NCI-H510A (cell line): ENCODE data around the gene DMBT1.

Source experiments
- DNase-seq: peaks from one replicate; lab custom pipeline; 2025; lab: John Stamatoyannopoulos, UW

DMBT1 gene

DNA sequence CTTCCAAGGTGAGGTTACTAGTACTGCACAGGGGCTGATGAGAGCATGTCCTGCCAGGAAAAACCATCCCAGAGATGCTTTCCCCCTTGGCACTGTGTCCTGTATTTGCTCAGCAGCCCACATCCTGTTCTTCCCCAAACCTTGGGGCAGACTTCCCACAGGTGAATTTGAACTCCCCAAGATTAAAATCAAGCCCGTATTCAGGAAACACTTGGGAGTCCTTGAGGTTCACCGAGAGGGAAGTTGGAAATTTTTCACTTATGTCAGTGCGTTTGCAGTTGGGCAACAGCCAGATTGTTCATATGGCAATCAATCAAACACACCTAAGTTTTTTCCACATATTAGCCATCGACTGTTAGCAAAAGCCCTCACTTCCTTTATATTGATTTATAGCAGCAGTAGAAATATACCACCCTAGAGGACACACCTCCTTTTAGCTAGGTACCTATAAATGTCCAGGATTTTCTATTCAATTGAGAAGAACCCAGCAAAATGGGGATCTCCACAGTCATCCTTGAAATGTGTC, at the start of gene DMBT1:
Gene DMBT1 (plus strand): TSS at position 476 of the 526 bp plus-strand sequence. CDS start 17 bp downstream, at position 493.
- DNase-seq, result no peak

DNA sequence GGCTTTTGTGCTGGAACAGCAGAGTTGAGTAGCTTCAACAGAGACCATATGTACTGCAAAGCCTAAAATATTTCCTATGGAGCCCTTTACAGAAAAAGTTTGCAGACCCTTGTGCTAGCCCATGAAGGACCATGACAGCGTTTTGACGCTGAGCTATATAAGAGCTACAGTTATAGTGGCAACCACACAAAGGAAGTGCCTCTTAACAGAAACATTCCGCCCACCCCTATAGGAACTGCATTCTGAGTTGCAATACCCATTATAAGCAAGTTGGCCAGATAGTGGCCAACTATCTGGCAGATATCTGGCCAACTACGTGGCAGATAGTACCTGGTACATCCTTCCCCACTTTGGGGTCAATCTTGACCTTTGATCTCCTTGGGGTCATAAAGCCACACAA, 47.5 kb upstream of the DMBT1 start:
- DNase-seq, result no peak

DNA sequence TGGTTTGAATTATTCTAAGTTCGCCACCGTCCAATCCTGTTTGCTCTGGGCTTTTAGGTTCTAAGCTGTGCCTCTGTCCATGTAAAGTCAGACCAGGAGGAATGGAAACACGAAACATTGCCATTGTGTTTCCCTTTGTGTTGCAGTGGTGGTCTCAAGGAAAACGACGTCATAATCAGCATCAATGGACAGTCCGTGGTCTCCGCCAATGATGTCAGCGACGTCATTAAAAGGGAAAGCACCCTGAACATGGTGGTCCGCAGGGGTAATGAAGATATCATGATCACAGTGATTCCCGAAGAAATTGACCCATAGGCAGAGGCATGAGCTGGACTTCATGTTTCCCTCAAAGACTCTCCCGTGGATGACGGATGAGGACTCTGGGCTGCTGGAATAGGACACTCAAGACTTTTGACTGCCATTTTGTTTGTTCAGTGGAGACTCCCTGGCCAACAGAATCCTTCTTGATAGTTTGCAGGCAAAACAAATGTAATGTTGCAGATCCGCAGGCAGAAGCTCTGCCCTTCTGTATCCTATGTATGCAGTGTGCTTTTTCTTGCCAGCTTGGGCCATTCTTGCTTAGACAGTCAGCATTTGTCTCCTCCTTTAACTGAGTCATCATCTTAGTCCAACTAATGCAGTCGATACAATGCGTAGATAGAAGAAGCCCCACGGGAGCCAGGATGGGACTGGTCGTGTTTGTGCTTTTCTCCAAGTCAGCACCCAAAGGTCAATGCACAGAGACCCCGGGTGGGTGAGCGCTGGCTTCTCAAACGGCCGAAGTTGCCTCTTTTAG, 46.3 kb upstream of the DMBT1 start:
- DNase-seq, result no peak

DNA sequence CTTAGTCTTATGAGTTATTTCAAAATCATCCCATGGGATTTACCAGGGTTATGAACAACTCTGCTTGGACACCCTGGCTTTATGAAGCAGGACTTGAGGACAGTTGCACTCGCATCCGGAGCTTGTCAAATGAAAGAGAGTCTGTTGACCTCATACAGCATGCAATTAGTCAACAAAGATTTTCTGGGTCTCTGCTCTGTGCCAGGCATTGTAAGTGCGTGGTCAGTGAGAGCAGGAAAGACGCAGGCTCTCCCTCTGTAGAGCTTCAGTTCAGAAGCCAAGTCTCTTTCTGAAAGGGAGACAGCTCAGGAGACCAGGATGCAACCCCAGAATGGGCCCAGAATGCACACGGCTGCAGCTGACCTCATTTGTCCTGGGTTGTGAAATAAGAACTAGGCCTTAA, 45.5 kb upstream of the DMBT1 start:
- no peak for DNase-seq

DNA sequence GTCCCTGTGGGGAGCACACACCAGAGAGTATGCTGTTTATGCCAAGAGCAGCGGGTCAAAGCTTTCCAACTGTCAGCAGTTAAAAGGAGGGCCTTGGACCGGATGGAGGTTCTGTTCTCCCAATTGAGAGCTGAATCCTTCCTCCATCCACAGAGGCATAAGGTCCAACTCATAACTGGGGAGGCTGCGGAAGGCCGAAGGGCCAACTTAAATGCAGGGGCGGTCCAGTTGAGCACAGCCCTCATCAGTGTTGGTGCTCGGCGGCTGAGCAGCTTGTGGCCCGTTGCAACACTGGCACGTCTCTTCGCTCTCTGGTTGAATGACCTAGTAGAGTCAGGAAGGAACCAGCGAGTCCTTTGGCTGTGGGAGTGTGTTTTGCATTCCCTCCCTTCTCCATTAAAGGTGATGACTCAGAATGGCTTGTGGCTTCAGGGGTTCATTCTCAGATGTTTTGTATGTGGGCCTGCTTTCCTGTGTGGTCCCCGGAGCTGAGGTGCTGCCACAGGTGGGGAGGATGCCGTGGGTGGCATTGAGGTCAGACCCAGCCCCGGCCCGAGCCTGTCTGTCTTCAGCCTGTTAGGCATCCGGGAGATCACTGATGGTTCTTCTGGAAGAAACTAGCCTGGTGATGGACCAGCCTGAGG, 44.8 kb upstream of the DMBT1 start:
- DNase-seq, result no peak

DNA sequence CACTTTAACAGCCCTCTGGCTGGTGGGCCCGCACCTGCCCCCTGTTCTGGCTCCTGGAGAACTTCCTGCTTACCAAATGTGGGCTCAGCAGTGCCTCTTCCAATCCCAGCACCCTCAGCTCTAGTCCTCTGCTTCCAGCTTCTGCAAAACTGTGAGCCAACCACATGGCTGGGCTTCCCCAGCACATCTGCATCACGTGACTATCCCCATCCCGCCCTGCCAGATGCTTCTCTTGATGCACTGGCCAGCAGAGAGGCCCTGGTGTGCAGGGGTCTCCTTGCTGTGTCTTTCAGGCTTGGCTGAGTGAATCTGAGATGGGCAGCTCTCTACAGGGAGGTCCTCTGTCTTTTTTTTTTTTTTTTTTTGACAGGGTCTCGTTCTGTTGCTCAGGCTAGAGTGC, 43.8 kb upstream of the DMBT1 start:
- DNase-seq, result no peak

DNA sequence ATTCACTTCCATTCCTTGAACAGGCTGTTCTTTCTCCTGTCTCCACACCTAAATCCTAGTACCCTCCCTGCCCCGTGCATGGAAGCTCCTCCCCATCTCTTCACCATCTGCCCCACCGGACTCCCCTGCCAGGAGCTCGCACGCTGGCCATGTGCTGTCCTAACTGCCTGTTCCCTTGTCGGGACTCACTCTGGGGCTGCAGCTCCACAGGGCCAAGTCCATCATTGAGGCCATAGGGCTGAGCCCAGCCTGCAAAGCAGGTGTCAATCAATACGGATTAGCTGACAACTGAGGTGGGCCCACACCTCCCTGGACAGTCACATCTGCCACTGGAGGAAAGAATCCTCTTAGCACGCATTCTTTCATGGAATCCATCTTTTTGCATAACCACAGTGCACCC, 41.4 kb upstream of the DMBT1 start:
- no peak for DNase-seq

DNA sequence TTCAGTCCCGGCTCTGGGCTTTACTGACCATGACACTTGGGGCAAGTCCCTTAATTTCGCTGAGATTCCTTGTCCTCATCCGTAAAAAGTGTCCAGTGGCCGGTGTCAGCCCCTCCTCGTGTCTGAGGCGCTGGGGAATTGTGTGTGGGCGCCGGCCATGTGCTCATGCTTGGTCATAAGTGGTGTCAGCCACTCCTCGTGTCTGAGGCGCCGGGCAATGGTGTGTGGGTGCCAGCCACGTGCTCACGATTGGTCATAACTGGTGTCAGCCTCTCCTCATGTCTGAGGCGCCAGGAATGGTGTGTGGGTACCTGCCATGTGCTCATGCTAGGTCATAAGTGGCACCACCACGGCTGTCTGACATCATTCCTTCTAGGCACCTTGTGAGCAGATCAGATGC, 40.7 kb upstream of the DMBT1 start:
- DNase-seq, result no peak

DNA sequence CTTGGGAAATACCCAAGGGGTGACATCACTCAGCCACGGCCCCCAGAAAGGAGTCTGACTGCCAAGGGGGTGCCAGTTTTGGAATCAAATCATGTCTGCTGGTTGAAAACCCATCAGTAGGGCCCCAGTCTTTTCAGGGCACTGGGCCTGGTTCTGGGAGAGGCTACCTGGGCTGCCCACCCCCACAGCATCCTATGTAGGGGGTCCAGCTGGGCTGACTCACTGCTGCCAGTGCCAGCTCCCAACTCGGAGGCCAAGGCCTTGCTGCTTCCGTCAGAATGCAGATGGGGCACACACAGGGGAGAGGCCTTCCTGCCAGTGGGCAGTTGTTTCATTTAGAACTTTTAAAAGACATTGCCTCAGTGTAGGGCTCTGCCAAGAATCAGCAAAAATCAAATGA, 39.5 kb upstream of the DMBT1 start:
- no peak for DNase-seq

DNA sequence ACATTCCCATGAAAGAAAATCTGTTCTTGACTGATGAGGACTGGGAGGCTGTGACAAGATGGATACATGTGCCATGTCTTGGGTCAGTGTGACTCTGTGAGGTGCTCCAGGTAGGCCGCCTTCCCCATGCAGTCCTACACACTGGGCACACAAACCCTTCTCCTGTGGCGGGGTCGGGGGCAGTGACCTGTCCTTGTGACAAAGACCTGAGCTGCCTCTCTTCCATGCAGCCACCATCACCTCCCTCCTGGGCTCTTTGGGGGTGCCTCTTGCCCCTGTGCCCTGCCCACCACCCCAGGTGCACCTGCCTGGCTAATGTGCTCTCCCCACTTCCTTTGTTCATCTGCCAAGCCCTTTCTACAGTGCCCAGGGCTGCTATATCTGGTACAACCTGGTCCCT, 35.7 kb upstream of the DMBT1 start:
- DNase-seq, result no peak

DNA sequence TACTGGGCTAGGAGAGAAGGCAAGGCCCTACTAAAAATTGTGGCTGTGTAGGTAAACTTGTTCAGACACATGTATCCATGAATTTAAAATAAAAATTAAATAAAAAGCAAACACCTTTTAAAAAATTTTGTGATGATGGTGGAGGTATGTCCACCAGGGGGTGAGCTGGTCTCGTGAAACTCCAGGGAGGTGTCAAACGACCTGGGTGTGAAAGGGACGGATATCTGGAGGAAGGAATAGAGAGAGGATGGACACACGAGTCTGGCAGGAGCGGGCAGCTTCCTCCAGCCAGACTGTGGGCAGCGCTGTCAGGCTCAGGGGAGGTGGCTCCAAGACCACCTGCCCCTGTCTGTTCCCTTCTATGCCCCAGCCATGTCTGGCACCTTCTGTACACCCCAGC, 34.8 kb upstream of the DMBT1 start:
- no peak for DNase-seq

DNA sequence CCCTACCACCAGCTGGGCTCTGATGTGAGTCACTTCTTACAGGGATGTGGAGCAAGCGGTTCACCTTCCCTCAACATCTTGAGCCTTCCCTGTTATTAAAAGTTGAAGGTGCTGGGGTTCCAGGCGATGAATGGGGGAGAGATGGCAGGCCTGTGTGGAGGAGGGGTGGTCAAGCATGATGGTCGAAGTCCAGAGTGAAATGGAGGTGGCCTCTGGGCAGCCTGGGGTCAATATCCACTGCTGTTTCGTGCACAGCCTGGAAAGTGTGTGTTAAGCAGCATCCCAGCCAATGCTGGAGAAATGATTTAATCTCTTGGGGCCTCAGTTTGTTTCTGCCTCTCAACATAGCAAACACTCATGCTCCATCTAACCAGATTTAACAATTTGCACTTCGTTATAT, 33.7 kb upstream of the DMBT1 start:
- DNase-seq, result no peak

DNA sequence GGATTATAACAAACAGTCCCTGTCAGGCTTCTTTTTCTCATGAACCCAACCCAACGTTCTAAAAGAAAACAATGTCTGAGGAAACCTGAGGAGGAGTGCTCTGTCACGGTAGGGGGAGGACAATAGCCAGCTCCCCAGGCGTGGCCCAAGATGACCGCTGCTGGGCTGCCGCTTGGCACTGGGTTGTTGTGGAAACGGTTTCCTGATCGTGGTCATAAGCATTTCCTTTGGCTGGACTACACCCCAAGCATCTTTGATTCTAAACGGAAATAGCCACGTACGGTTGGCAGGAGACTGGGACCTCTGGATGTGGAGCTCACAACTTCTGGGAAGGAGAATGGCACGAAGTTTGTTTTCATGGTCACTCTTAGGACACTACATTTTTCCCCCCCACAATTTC, 30.4 kb upstream of the DMBT1 start:
- no peak for DNase-seq

DNA sequence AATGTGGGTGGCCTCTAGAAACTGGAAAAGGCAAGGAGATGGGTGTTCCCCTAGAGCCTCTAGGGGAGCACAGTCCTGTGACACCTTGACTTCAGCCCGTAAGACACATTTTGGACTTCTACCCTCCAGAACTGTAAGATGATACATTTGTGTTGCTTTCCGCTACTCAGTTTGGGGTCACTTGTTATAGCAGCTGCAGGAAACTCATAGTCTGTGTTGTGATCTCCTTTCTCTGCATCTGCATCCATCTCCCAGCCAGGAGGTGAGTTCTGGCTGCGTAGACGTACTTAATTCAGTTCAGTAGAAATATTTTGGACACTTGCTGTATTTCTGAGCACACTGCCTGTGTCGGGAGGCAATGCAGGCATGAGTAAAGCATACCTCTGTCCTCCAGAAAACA, 29.3 kb upstream of the DMBT1 start:
- no peak for DNase-seq

DNA sequence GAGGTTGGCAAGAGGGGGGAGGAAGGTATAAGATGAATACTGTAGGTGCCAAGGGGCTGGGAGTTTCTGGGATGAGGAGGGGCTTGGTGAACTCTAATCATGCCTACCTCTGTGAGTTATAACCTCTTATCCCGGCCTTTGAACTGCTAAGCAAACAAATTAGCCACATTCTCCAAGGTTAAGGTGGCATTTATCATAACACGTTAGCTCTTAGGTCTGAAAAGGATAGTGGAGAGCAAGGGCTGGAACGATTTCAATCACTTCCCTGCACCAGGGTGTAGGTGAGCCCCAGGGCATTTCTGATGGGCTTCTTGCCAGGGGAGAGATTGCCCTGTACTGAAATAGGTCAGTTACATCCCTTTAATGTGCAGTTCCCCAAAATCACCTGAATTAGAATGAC, 28.6 kb upstream of the DMBT1 start:
- no peak for DNase-seq

DNA sequence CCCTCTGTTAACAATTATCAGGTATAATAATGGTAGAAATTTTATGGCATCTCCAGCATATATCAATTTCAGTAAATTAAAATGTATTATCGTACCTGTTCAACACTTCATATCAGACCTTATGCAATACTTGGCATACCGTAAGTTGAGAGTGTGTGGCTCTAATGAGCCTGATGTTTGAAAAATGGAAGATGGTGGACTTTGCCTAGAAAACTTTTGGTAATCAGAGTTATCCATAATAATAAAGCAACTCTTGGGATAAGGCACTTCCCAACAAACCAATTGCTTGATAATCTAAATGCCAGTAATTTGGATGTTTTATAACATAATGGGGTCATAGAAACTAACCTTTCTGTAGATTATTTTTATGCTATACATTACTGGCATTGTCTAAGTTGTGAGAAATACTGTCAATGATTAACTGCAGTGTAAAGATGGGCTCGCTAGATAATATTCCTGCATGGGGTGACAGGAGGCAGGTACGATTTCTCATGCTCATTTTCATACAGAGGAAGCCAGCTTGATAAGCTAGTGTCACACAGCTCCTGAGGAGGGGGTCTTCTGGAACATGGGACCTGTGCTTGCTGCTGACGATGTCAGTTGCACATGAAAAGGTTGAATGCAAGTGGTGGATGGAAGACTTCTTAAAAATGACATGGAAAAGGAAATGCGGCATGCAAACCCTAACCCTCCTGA, 27.8 kb upstream of the DMBT1 start:
- no peak for DNase-seq

DNA sequence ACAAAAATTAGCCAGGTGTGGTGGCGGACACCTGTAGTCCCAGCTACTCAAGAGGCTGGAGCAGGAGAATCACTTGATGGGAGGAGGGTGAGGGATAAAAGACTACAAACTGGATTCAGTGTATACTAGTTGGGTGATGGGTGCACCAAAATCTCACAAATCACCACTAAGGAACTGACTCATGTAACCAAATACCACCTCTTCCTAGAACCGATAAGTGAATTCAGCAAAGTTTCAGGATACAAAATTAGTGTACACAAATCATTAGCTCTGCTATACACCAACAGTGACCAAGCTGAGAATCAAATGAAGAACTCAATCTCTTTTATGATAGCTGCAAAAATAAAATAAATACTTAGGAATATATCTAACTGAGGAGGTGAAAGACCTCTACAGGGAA, 23.0 kb upstream of the DMBT1 start:
- DNase-seq, result no peak

DNA sequence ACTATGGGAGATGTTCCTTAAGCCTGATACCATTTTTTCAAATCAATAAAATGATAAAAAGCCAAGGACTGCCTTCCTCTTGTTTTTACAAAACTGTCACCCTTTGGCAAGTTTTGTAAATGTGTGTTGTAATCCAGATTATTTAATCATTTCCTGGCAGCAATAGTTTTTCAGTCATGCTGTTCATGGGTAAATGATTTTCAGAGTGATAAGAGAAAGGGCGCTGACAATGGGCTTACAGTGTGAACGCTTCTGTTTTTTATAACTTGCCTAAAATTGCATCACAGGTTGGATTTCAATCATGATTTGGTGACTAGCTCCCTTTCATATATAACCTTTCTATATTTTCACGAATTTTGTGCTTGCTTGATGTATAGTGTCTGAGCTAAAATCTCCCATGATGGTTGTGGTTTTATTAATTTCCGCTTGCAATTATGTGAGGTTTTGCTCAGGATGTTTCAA, 19.0 kb upstream of the DMBT1 start:
- DNase-seq, result no peak

DNA sequence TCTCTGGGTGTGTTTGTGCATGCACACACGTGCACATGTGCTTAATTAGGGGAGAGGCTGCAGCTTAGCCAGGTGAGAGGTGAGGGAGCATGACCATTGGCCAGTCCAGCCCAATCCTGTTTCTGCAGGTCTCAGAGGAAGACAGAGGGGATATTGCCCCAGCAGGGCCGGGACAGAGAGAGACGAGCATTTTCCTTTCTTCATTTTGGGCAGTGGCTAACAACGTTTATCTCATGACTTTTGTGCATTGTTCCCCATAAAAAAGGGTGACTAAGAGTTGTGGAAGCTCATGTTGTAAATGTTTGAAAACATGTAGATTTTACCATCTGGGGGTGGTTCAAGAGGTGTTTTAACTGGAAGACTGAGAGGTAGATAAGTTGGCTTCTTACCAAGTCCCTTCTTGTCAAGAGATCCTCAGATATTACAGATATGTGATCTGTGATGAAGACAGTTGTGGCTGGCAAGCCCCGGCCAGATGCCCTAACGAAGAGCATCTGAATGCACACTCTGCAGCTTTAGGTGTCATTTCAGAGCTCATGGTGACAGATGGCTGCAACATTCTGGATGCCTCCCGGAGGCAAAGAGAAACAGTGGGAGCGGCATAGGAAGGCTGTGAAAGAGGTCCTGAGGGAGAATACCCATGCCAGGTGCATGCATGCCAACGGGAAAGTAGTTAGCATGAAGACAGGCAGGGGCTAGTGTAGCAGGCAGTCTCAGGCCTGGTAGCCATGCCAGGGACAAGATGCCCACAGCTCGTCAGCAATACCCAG, 16.7 kb upstream of the DMBT1 start:
- DNase-seq, result no peak

DNA sequence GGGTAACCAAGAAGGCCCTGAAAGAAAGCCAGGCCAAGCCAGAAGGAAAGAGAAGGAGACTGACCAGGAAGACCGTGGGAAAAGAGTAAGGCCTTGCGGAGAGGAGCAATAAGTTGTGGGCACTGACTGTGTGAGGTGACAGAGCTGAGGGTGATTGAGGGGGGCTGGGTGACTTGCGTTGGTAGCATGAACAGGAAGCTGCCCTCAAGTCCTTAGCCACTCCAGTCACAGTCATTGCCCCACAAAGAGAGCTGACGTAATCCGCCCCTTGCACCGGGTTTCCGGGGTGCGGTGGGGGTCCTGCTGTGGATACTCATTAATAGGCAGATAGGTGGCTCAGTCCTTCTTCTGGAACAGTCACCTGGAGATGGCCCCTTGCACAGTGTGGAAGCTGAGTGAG, 16.1 kb upstream of the DMBT1 start:
- DNase-seq, result no peak

DNA sequence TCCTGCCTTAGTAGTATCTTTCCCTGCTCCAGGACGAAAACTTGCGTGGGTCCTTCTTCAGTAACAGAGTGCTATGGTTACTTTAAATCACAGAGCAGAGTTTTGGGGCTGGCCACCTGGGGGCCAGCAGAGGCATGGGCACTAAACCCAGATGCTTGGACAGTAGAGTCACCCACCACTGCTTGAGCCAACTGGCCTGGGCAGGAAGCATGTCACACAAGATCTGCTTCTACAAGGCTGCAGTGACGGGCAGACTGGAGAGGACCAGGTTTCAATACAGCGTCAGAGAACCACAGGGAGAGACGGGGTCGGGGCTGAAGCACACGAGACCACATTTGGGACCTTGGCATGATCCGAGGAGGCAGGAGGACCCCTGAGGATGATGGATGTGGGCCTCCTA, 14.3 kb upstream of the DMBT1 start:
- DNase-seq, result no peak

DNA sequence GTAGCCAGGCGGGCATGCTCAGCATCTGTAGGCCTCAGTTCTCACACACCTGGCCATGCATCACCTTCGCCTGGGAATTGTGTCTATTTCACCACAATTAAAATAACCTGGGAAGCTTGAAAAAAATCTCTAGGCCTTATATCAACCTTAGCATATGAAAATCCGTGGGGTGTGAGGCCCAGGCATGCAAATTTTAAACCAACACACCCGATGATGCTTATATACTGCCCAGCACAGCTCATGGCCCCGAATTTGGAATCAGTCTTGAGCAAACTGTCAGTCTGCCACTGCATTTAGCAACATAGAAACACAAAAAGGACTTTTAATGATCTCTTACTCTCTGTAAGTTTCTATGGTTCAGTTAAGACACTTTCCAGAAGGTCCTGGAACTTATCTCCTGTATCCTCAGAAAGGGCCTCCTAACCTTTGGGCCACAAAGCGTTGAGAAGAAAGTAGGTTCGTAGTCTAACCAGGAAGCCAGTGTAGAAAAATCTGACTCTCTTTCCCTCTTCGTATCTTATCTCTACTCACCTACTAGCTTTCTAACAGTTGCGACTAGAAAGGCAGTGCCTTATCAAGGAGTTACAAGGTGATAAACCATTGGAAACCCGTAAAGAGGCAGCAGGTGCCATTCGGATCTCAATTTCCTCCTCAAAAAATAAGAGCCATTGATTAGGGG, 12.0 kb upstream of the DMBT1 start:
- DNase-seq, result no peak
